ENCODE data around the gene MILR1. TPM values are rescaled to one million over a fixed set of nuclear protein-coding genes. Genes with fewer than 3 reads are reported as not detected.

Gene MILR1
- total RNA-seq, 4 donors from 2014 or later = 2.9 to 6.6 (median 4.2) TPM

DNA sequence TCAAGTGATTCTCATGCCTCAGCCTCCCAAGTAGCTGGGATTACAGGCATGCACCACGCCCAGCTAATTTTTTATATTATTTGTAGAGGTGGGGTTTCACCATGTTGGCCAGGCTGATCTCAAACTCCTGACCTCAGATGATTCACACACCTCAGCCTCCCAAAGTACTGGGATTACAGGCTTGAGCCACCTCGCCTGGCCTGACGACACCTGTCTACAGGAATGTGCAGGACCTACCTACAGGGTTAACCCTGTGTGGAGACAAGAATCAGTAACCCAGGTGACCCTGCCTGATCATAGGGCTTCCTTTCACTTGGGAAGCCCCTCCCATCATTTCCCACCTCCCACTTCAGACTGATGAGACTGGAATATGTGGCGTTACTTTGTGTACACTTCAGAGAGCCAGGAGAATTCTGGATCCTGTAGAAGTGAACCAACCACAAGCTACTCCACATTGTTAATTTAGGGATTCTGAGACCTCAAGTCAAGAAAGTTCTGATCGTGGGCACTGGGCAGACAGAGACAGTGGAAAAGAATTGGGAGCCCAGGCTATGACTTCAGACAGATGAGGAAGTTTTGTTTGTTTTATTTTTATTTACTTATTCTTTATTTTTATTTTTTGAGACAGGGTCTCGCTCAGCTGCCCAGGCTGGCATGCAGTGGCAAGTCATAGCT, 5.7 kb upstream of the MILR1 start:
- peaks cover 0 to 8% (median 2%) of the 10 kb centered on the region in 4 donors for H3K4me1 ChIP-seq
- H3K27ac ChIP-seq (replicated peaks in 1 of 4) = peak overlapping the region in 2 of 4 donors; percentile 33 to 44
- no peak for DNase-seq (ENCODE audit: extremely low spot score)
- H3K36me3 ChIP-seq = no peaks in the 10 kb centered on the region
- TF ChIP-seq, protein P1, sequence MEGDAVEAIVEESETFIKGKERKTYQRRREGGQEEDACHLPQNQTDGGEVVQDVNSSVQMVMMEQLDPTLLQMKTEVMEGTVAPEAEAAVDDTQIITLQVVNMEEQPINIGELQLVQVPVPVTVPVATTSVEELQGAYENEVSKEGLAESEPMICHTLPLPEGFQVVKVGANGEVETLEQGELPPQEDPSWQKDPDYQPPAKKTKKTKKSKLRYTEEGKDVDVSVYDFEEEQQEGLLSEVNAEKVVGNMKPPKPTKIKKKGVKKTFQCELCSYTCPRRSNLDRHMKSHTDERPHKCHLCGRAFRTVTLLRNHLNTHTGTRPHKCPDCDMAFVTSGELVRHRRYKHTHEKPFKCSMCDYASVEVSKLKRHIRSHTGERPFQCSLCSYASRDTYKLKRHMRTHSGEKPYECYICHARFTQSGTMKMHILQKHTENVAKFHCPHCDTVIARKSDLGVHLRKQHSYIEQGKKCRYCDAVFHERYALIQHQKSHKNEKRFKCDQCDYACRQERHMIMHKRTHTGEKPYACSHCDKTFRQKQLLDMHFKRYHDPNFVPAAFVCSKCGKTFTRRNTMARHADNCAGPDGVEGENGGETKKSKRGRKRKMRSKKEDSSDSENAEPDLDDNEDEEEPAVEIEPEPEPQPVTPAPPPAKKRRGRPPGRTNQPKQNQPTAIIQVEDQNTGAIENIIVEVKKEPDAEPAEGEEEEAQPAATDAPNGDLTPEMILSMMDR (IDR thresholded peaks at IDR 0.05) = no peak
- TF ChIP-seq EP300 (IDR thresholded peaks at IDR 0.05) (no peak), POLR2A (IDR thresholded peaks at IDR 0.05; ENCODE audit: low read depth) (no peak), POLR2AphosphoS5 (IDR thresholded peaks at IDR 0.05) (no peak)
- 89% methylated on average over 6 of the region's 6 CpGs for WGBS
- no peak overlapping the region for H3K4me3 ChIP-seq
- H3K9me3 ChIP-seq = peaks cover 0 to 6% (median 1%) of the 10 kb centered on the region in 4 donors
- intact Hi-C loops (cut with DNase I) = no loop called here
- H3K27me3 ChIP-seq = no peaks in the 10 kb centered on the region

DNA sequence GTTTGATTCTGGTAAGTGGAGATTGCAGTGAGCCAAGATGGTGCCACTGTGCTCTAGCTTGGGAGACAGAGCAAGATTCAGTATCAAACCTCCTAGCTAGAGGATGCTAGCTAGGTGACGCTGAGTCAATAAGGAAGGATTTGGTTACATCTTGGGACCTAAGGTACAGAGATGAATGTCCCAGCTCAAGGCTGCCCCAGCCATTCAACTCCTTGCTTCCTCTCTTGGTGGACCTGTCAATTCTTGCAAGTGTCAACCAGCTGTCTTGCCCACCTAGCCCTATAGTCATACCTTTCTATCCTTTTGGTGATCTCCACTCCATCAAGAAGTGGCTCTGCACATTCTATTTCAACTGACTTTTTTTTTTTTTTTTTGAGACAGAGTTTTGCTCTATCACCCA, 1.4 kb upstream of the MILR1 start:
- WGBS = 100% methylated on average over 1 of the region's 1 CpG
- TF ChIP-seq POLR2A (IDR thresholded peaks at IDR 0.05; ENCODE audit: low read depth) = no peak
- no peak for TF ChIP-seq EP300 (IDR thresholded peaks at IDR 0.05)
- TF ChIP-seq POLR2AphosphoS5 (IDR thresholded peaks at IDR 0.05) = no peak
- TF ChIP-seq, protein P1 (IDR thresholded peaks at IDR 0.05) = no peak
- intact Hi-C loops (cut with DNase I) = no loop called here
- Histone ChIP-seq H3K9me3 (no peaks in the 10 kb centered on the region), H3K27me3 (no peaks in the 10 kb centered on the region), H3K36me3 (no peaks in the 10 kb centered on the region), H3K4me1 (peaks cover 0 to 8% (median 0%) of the 10 kb centered on the region in 4 donors), H3K4me3 (no peak overlapping the region), H3K27ac (replicated peaks in 1 of 4) (no peak overlapping the region)
- DNase-seq (ENCODE audit: extremely low spot score) = no peak

DNA sequence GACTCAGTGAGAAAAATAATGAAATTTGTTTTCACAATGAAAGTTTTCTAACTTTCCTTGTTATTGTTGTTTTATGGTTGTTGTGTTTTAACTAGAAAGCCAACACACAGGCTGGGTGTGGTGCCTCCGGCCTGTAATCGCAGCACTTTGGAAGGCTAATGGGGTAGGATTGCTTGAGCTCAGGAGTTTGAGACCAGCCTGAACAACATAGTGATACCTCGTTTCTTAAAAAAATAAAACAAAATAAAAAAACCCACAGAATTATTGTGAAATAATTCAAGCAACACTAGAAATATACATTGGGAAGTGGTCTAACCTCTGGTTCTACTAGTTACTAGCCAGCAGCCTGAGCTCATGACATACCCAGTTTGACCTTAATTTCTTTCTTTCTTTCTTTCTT, 630 bp downstream of the MILR1 start:
- Histone ChIP-seq H3K36me3 (no peaks in the 10 kb centered on the region), H3K9me3 (no peaks in the 10 kb centered on the region), H3K27ac (replicated peaks in 1 of 4) (peak overlapping the region in 3 of 4 donors; percentile 25 to 57 (median 48)), H3K27me3 (no peaks in the 10 kb centered on the region), H3K4me3 (peak overlapping the region in 3 of 4 donors; percentile 4 to 25 (median 5)), H3K4me1 (peaks cover 0 to 8% (median 0%) of the 10 kb centered on the region in 4 donors)
- intact Hi-C loops (cut with DNase I) = no loop called here
- 68% methylated on average over 3 of the region's 3 CpGs for WGBS
- TF ChIP-seq EP300 (IDR thresholded peaks at IDR 0.05) (no peak), POLR2AphosphoS5 (IDR thresholded peaks at IDR 0.05) (no peak), POLR2A (IDR thresholded peaks at IDR 0.05; ENCODE audit: low read depth) (no peak)
- TF ChIP-seq, protein P1 (IDR thresholded peaks at IDR 0.05) = no peak
- no peak for DNase-seq (ENCODE audit: extremely low spot score)

DNA sequence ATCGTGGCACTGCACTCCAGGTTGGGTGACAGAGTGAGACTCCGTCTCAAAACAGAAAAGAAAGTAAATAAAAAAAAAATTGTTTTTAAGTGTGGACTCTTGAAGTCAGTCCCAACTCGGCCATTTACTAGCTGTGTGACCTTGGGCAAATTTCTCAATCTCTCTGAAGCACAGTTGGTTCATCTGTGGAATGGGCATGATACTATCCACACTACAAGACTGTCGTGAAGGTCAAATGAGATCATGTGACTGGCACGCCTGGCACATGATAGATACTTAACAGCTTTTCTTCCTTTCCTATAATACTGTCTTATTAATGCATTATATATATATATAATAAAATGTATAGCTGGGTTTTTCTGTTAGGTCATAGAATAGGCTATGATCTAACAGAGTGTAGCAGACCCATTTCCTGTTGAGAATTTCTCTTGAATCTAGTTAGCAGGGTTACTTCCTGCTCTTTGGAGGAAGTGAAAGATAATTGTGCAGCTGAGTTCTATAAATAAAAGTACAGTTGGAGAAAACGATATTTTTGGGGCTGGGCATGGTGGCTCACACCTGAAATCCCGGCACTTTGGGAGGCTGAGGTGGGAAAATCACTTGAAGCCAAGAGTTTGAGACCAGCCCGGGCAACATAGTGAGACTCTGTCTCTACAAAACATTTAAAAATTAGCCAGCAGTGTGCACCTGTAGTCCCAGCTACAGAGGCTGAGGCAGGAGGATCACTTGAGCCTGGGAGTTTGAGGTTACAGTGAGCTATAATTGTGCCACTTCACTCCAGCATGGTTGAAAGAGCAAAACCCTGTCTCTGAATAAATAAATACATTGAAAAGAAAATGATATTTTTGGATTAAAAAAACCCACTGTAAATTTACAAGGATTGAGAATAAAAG, 7.3 kb downstream of the MILR1 start:
- intact Hi-C loops (cut with DNase I) = no loop called here
- 82% methylated on average over 8 of the region's 8 CpGs for WGBS

More for the DNA sequence above, 7.3 kb downstream of the MILR1 start:
- TF ChIP-seq POLR2A (IDR thresholded peaks at IDR 0.05; ENCODE audit: low read depth) = no peak
- TF ChIP-seq EP300 (IDR thresholded peaks at IDR 0.05) = no peak
- TF ChIP-seq POLR2AphosphoS5 (IDR thresholded peaks at IDR 0.05) = no peak
- TF ChIP-seq, protein P1 (IDR thresholded peaks at IDR 0.05) = no peak
- Histone ChIP-seq H3K4me3 (no peak overlapping the region), H3K36me3 (no peaks in the 10 kb centered on the region), H3K9me3 (no peaks in the 10 kb centered on the region), H3K4me1 (peaks cover 0 to 5% (median 0%) of the 10 kb centered on the region in 4 donors), H3K27ac (replicated peaks in 1 of 4) (no peak overlapping the region), H3K27me3 (no peaks in the 10 kb centered on the region)
- DNase-seq (ENCODE audit: extremely low spot score) = no peak
